NCI-H2227 treated with DMSO at 0.1 percent for 48 hours (cell line): ENCODE data around the gene SLC41A3.
"Not testable (repeated sequence)": the region's sequence is repeated elsewhere in the genome, so short reads cannot be mapped to it uniquely, and the experiment has no call there.

Experiments
- DNase-seq: peaks from one replicate; lab custom pipeline; 2025; lab: John Stamatoyannopoulos, UW

Gene SLC41A3

DNA sequence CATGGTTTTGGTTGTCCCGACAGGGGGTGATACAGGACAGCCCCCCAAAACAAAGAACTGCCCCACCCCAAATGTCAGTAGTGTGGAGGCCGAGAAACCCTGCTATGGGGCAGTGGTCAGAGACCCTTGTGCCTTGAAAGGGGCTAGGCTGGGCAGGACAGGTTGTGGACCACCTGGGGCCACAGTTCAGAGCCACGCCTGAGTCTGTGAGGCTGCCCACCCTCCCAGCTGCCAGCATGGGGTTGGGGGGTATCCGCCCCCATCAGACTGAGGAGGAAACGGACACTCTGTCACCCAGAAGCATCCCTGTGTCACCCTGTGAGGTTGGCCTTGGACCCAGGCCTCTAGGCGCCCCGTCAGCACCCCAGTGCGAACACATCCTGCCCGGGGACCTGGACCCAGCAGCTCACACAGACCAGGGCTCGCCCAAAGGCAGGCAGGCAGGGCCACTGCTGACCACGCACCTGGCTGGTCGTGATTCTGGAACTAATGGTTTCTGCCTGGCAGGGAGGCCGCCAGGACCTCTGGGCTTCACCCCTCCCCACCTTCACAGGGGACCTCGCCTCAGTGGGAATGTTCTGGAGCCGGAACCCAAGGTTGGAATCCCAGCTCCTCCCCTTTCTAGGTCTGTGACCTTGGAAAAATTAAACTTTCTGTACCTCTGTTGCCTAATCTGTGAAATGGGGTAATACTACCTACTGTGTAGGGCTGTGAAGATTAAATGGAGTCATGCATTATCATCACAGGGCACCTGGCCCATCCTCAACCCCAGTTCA lies 1.4 kb downstream of the SLC41A3 start:
- no peak for DNase-seq

- no peak for DNase-seq
Measured at GRCh38 chr3:126081618-126082361, 2.1 kb downstream of the SLC41A3 start.

DNA sequence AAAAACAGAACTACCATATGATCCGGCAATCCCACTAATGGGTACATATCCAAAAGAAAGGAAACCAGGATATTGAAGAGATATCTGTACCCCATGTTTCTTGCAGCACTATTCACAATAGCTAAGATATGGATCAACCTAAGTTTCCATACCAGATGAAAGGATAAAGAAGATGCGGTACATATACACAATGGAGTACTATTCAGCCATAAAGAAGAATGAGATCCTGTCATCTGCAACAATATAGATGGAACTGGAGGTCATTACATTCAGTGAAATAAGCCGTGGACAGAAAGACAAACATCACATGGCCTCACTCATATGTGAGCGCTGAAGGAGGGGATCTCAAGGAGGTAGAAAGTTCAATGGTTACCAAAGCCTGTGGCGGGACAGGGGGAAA lies 3.0 kb downstream of the SLC41A3 start:
- no peak for DNase-seq

GRCh38 chr3:126078866-126079265 lies 5.1 kb downstream of the SLC41A3 start:
- no peak for DNase-seq

GRCh38 chr3:126077754-126078153 lies 6.2 kb downstream of the SLC41A3 start:
- no peak for DNase-seq

DNA sequence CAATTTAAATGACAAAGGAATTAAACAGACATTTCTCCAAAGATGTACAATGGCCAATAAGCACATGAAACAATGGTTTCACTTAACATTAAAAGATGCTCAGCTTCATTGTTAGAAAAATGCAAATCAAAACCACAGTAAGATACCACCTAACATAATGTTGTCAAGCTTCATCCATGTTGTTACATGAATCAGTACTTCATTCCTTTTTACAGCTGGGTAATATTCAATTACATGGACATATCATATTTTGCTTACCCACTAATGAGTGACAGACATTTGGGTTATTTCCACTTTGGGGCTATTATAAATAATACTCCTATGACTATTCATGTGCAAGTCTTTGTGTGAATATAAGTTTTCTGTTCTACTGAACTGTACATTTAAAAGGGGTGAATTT lies 7.8 kb downstream of the SLC41A3 start:
- no peak for DNase-seq

DNA sequence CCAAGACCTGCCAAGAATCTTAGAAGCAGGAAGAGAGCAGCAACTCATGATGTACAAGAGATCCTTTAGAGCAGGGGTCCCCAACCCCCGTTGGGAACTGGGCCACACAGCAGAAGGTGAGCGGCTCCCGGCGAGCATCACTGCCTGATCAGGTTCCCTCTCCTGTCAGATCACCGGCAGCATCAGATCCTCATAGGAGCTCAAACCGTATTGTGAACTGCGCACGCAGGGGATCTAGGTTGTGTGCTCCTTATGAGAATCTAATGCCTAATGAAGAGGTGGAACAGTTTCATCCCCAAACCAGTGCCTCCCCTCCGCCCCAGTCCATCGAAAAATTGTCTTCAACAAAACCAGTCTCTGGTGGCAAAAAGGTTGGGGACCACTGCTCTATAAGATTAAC lies 13.8 kb downstream of the SLC41A3 start:
- no peak for DNase-seq

GRCh38 chr3:126067959-126068358 lies 16.0 kb downstream of the SLC41A3 start:
- DNase-seq: no peak

- DNase-seq: not testable (repeated sequence)
Measured at GRCh38 chr3:126066676-126067075, 17.2 kb downstream of the SLC41A3 start.

GRCh38 chr3:126065876-126066275 lies 18.0 kb downstream of the SLC41A3 start:
- DNase-seq: no peak

- no peak for DNase-seq
Measured at GRCh38 chr3:126064627-126065258, 19.2 kb downstream of the SLC41A3 start.

GRCh38 chr3:126063358-126063965 lies 20.5 kb downstream of the SLC41A3 start:
- DNase-seq: no peak

GRCh38 chr3:126061301-126062032 lies 22.5 kb downstream of the SLC41A3 start:
- DNase-seq: no peak

GRCh38 chr3:126060613-126061145 lies 23.2 kb downstream of the SLC41A3 start:
- DNase-seq: no peak

DNA sequence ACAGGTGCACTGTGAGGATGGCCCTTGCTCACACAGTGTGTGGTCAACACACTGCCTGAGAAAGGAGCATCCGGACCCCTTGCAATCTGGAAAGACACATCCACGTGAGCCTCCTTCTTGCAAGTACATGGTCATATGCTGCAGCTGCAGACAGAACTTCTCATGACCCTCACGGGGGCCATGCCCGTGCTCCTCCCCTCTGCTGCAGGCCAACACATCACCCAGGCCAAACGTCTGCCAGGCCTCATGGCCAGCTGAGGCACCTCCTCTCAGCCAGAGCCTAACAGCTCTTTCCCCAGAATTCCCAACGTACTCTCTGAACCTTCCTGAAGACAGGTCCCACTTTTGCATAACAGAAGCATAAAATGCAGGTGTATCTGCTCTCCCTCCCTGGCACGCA lies 25.3 kb downstream of the SLC41A3 start:
- DNase-seq: no peak

- DNase-seq: no peak
Measured at GRCh38 chr3:126057936-126058335, 26.0 kb downstream of the SLC41A3 start.

DNA sequence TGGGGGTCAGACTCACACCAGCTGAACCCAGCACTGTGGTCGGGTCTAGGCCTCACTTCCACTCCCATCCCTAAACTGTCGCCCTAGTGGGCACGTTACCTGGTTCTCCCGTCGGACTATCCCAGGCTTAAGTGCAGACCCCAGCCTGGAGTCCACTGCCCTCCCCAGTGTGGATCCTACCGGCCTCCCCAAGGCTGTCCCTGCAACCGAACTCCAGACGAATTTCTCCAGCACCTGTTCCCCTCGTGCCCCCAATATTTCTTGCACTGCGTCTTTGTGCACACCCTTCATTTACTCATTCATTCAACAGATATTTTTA lies 26.5 kb downstream of the SLC41A3 start:
- DNase-seq: no peak

- DNase-seq: no peak
Measured at GRCh38 chr3:126056681-126057500, 27.0 kb downstream of the SLC41A3 start.

- DNase-seq: no peak
Measured at GRCh38 chr3:126056088-126056487, 27.8 kb downstream of the SLC41A3 start.

DNA sequence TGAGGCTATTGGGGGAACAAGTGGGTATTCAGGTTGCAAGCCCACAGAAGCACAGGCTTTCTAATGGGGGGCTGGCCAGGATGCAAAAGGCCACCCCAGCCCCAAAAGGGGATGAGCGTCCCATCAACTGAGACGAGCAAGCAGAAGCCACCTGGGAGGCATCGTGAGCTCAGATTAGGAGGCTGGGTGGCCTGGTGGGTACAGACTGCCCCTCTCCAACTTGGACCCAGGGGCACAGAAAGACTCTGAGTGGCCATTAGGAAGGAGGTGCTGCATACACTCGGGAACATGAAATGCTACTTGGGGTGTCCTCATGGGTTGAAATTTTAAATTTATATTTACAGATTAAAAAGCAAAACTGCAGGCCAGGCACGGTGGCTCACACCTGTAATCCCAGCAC lies 29.1 kb downstream of the SLC41A3 start:
- no peak for DNase-seq
